Smooth muscle cell (in vitro differentiated cells): ENCODE results near the gene SYNGR3. TPM values are rescaled to one million over a fixed set of nuclear protein-coding genes. Genes with fewer than 3 reads are reported as not detected.

Experiments
- DNase-seq: peaks from one replicate; lab custom pipeline; 2025; ENCODE audit not compliant: unreplicated experiment; lab: John Stamatoyannopoulos, UW
- H2AFZ ChIP-seq: fragments of 200-600 bp; sonication (generic); 2 replicates; pipeline ENCODE4 v1.6.0; 2016; ENCODE audit warnings: antibody characterized with exemption, low read depth, mild to moderate bottlenecking
- H3F3A ChIP-seq: fragments of 200-600 bp; sonication (generic); 2 replicates; pipeline ENCODE4 v1.6.0; 2017; ENCODE audit warnings: antibody characterized with exemption, low read depth
- H3K27ac ChIP-seq: fragments of 200-600 bp; sonication (generic); 2 replicates; pipeline ENCODE4 v1.5.1; 2016; ENCODE audit warnings: low read depth, mild to moderate bottlenecking
- H3K27me3 ChIP-seq: fragments of 200-600 bp; sonication (generic); 2 replicates; pipeline ENCODE4 v1.6.1; 2016; ENCODE audit warnings: low read depth, mild to moderate bottlenecking
- H3K36me3 ChIP-seq: fragments of 200-600 bp; sonication (generic); 2 replicates; pipeline ENCODE4 v1.5.1; 2016; ENCODE audit warnings: low read depth
- H3K4me1 ChIP-seq: fragments of 200-600 bp; sonication (generic); 2 replicates; pipeline ENCODE4 v1.5.1; 2016; ENCODE audit warnings: low read depth
- H3K4me2 ChIP-seq: fragments of 200-600 bp; sonication (generic); 2 replicates; pipeline ENCODE4 v1.6.0; 2016; ENCODE audit warnings: mild to moderate bottlenecking
- H3K4me3 ChIP-seq: fragments of 200-600 bp; sonication (generic); 2 replicates; pipeline ENCODE4 v1.5.1; 2016; ENCODE audit warnings: mild to moderate bottlenecking
- H3K79me2 ChIP-seq: fragments of 200-600 bp; sonication (generic); 2 replicates; pipeline ENCODE4 v1.6.0; 2016; ENCODE audit warnings: low read depth, mild to moderate bottlenecking
- H3K9ac ChIP-seq: fragments of 200-600 bp; sonication (generic); 2 replicates; pipeline ENCODE4 v1.6.0; 2016; ENCODE audit warnings: low read depth
- H3K9me3 ChIP-seq: fragments of 200-600 bp; sonication (generic); replicated peaks from 2 replicates; pipeline ENCODE4 v1.5.1; 2016; ENCODE audit warnings: low read depth
- H4K20me1 ChIP-seq: fragments of 200-600 bp; sonication (generic); 2 replicates; pipeline ENCODE4 v1.6.0; 2016; ENCODE audit warnings: low read depth
- WGBS: methylation state at CpG from one replicate; pipeline ENCODE4 v1.1.7; 2016; ENCODE audit warnings: low lambda C conversion rate; 5-methylcytosine and 5-hydroxymethylcytosine counted together
- polyA plus RNA-seq: library from polyadenylated mRNA; unstranded; fragments of >200 nt; fragmentation: Nextera tagmentation; extraction: Ambion mirVana; gene quantifications from 2 replicates; pipeline ENCODE4 v1.2.1, GENCODE V29; 2016
- total RNA-seq: library from RNA; depleted of rRNA; stranded (reverse); fragments of >200 nt; gene quantifications from 2 replicates; pipeline ENCODE4 v1.2.3, GENCODE V29; 2014
- TF ChIP-seq, protein P1 (sequence below): fragments of 200-600 bp; sonication (generic); IDR thresholded peaks from 2 replicates; pipeline ENCODE4 v1.5.1; 2017; ENCODE audit warnings: borderline replicate concordance, mild to moderate bottlenecking, antibody characterized with exemption; ENCODE audit not compliant: insufficient read depth, poor library complexity, severe bottlenecking

Gene SYNGR3, protein sequence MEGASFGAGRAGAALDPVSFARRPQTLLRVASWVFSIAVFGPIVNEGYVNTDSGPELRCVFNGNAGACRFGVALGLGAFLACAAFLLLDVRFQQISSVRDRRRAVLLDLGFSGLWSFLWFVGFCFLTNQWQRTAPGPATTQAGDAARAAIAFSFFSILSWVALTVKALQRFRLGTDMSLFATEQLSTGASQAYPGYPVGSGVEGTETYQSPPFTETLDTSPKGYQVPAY
- total RNA-seq (3.0 and 4.4 TPM in 2 replicates), polyA plus RNA-seq (8.7 and 16.8 TPM in 2 replicates)

DNA sequence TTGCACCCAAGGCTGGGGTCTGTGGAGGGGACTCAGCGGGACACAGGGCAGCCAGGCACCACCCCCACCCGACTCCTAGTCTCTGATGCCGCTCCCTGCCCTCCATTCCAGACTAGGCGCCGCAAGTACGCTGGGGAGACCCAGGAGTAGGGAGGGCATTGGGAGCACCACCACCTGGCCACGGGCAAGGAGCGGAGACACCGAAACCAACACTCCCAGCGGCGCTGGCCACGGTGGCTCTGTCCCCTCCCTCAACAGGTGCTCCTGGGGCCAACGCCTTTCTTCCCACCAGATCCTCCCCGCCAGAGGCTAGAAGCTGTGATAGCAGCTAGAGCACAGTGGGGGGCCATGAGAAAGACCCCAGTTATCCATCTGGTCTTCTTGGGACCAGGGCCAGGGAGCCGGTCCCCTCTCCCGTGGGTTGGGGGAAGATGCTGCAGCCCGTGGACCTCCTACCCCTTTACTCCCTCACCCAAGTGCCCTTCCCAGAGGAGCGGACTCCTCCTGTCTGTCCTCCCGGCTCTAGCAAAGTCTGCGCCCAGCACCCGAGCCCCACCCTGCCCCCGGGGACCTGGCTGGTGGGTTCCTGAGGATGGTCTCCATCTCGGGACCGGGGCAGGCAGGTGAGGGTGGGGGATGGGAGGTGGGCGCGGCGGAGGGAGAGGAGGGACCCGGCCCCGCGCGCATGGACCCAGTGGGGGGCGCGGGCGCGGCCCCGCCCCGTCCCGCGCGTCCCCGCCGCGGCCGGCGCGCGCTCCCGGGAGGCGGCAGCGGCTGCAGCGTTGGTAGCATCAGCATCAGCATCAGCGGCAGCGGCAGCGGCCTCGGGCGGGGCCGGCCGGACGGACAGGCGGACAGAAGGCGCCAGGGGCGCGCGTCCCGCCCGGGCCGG is at the start of gene SYNGR3:
SYNGR3 (plus strand) TSS at position 762 of the 892 bp plus-strand sequence. CDS start 133 bp downstream, outside the sequence.
- Histone ChIP-seq H3K27ac (no peak within 1 kb of the TSS), H3F3A (peaks cover 14% of the 10 kb centered on the region), H3K36me3 (no peaks in the 10 kb centered on the region), H3K9ac (no peak within 1 kb of the TSS), H3K27me3 (peaks cover 39% of the 10 kb centered on the region), H4K20me1 (no peaks in the 10 kb centered on the region), H3K9me3 (no peaks in the 10 kb centered on the region), H3K79me2 (no peaks in the 10 kb centered on the region), H3K4me3 (peak within 1 kb of the TSS; percentile 46), H3K4me1 (peaks cover 18% of the 10 kb centered on the region), H2AFZ (no peak within 1 kb of the TSS), H3K4me2 (peak within 1 kb of the TSS; percentile 82)
- DNase-seq = no peak
- TF ChIP-seq, protein P1, sequence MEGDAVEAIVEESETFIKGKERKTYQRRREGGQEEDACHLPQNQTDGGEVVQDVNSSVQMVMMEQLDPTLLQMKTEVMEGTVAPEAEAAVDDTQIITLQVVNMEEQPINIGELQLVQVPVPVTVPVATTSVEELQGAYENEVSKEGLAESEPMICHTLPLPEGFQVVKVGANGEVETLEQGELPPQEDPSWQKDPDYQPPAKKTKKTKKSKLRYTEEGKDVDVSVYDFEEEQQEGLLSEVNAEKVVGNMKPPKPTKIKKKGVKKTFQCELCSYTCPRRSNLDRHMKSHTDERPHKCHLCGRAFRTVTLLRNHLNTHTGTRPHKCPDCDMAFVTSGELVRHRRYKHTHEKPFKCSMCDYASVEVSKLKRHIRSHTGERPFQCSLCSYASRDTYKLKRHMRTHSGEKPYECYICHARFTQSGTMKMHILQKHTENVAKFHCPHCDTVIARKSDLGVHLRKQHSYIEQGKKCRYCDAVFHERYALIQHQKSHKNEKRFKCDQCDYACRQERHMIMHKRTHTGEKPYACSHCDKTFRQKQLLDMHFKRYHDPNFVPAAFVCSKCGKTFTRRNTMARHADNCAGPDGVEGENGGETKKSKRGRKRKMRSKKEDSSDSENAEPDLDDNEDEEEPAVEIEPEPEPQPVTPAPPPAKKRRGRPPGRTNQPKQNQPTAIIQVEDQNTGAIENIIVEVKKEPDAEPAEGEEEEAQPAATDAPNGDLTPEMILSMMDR = no peak
- WGBS = 13% methylated on average over 37 of the region's 67 CpGs

DNA sequence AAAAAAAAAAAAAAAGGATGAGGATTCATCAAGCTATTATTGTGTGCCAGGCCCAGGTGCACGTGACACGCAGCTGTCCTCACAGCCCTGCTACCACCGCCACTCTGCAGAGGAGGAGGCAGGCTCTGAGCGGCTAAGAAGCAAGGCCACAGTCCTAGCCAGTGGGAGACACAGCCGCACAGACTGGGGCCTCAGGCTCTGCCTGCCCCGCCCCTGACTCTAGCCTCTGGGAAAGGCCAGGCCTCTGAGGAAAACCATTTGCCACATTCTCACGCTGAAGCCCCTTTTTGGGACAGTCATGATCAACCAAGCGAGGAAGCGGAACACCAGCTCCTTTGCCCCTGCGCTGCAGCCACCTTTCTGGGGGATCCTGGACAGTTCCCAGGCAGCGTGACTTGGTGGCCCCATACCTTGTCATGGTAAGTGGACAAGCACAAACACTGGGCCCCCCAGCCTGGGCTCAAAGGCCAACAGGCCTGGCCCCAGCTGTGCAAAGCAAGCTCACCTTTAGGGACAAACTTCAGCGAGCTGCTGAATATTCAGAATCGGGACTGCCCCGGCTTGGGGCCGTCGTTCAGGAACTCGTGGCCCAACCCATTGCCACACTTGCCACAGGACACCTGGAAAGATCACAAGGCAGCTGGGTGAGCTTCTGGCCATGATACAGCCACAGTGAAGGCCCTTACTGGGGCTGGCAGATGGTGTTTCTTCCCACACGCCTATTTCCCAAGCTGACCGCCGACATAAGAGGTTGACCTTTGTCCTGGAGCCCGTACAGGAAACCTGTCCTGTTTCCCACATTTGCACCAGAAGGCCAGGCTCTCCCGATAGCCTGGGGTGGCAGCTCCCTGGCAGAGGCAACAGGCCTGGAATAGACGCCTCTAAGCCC is 49.3 kb upstream of the SYNGR3 start:
- no peak for DNase-seq
- H3K36me3 ChIP-seq = no peaks in the 10 kb centered on the region
- H2AFZ ChIP-seq = no peak overlapping the region
- no peaks in the 10 kb centered on the region for H3K9me3 ChIP-seq
- 94% methylated on average over 23 of the region's 23 CpGs for WGBS
- H3K9ac ChIP-seq = no peak overlapping the region
- no peak overlapping the region for H3K27ac ChIP-seq
- no peaks in the 10 kb centered on the region for H3K79me2 ChIP-seq
- no peak overlapping the region for H3K4me2 ChIP-seq
- TF ChIP-seq, protein P1 = no peak
- peaks cover 7% of the 10 kb centered on the region for H3K4me1 ChIP-seq
- H4K20me1 ChIP-seq = no peaks in the 10 kb centered on the region
- no peaks in the 10 kb centered on the region for H3K27me3 ChIP-seq
- no peaks in the 10 kb centered on the region for H3F3A ChIP-seq
- no peak overlapping the region for H3K4me3 ChIP-seq

DNA sequence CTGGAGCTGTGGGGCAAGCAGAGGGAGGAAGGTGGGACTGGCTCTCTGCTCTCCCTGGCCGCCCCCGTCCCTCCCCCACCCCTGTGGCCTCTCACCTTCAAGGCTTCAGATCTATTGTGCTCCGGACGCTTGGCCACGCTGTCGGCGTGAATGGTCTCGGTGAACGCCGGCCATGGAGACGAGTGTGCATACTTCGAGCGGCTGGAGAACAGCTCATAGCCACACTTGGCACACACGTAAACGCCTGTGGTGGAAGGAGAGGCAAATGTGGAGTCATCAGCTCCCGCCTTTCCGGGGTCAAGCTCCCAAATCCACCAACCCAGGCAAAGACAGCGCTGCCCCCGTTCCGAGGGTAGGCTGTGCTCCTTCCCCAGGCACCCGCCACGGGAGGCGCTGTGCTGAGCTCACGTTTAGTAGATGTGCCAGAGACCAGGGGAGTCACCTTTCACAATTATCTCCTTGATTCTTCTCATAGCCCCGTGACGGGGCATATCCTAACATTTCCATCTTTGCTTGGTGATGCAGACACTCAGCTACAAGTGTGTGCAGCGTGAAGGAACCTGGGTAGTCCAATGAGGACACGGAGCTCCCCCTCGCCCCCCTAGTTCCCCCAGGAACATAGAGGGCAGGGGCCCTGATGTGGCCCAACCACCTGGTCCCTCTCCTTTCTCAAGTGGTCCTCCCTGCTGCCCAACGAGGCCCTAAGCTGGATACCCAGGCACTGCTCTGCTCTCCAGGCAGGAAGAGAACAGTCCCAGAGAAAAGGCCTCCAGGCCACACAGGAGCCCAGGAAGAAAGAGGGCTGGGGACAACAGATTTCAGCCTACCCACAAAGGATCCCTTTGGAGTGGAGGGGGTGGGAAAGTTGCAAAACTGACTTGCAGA is 48.4 kb upstream of the SYNGR3 start:
- H3K4me3 ChIP-seq = peak overlapping the region; percentile 82
- no peak overlapping the region for H3K4me2 ChIP-seq
- TF ChIP-seq, protein P1 = peak; percentile 6
- 81% methylated on average over 30 of the region's 30 CpGs for WGBS
- H2AFZ ChIP-seq = no peak overlapping the region
- no peak overlapping the region for H3K27ac ChIP-seq
- H4K20me1 ChIP-seq = no peaks in the 10 kb centered on the region
- H3K36me3 ChIP-seq = no peaks in the 10 kb centered on the region
- DNase-seq = no peak
- no peak overlapping the region for H3K9ac ChIP-seq
- H3K4me1 ChIP-seq = peaks cover 7% of the 10 kb centered on the region
- H3K79me2 ChIP-seq = no peaks in the 10 kb centered on the region
- no peaks in the 10 kb centered on the region for H3K27me3 ChIP-seq
- H3F3A ChIP-seq = no peaks in the 10 kb centered on the region
- no peaks in the 10 kb centered on the region for H3K9me3 ChIP-seq
